BLaER1 treated with 17β-estradiol and CSF1 and Interleukin-3, amounts not matched to agents 10 nM and 100 nM (cell line): ENCODE data around the gene HDGF.
A peak's percentile ranks its signal among the peaks of the same experiment; 100 is the strongest.
"Not testable (repeated sequence)": the region's sequence is repeated elsewhere in the genome, so short reads cannot be mapped to it uniquely, and the experiment has no call there.

ENCODE experiments used
- H3K27ac ChIP-seq, 11 experiments: shearing (Covaris generic); formaldehyde crosslinking; 2 replicates each; pipeline ENCODE4 v1.8.1; 2022
- H3K27me3 ChIP-seq, 11 experiments: shearing (Covaris generic); formaldehyde crosslinking; 2 replicates each; pipeline ENCODE4 v1.8.1; 2022
- H3K36me3 ChIP-seq, 11 experiments: shearing (Covaris generic); formaldehyde crosslinking; 2 replicates each; pipeline ENCODE4 v1.8.1; 2022
- H3K4me1 ChIP-seq, 10 experiments: shearing (Covaris generic); formaldehyde crosslinking; 2 replicates each; pipeline ENCODE4 v1.8.1; 2022
- H3K4me2 ChIP-seq, 11 experiments: shearing (Covaris generic); formaldehyde crosslinking; 2 replicates each; pipeline ENCODE4 v1.8.1; 2022
- H3K4me3 ChIP-seq, 10 experiments: shearing (Covaris generic); formaldehyde crosslinking; 2 replicates each; pipeline ENCODE4 v1.8.1; 2022
- H3K9ac ChIP-seq, 11 experiments: shearing (Covaris generic); formaldehyde crosslinking; 2 replicates each; pipeline ENCODE4 v1.8.1; 2022
- H3K9me3 ChIP-seq, 11 experiments: shearing (Covaris generic); formaldehyde crosslinking; replicated peaks in 1 of 11; 2 replicates each; pipeline ENCODE4 v1.8.1; 2022
- H4K20me1 ChIP-seq, 11 experiments: shearing (Covaris generic); formaldehyde crosslinking; 2 replicates each; pipeline ENCODE4 v1.8.1; 2022
- Cebpa-rat ChIP-seq, 11 experiments: shearing (Covaris generic); IDR thresholded peaks; 2 replicates each; pipeline ENCODE4 v1.8.1; 2022

The HDGF gene

GRCh38 chr1:156760092-156760795, 8.8 kb upstream of the HDGF start:
- TF ChIP-seq Cebpa-rat (IDR thresholded peaks at IDR 0.05): no peak
- H4K20me1 ChIP-seq: no peaks in the 10 kb centered on the region
- no peaks in the 10 kb centered on the region for H3K27me3 ChIP-seq
- H3K4me1 ChIP-seq: peaks cover 2 to 15% (median 7%) of the 10 kb centered on the region in 10 experiments; a peak in 18 of 20 replicates
- H3K36me3 ChIP-seq: no peaks in the 10 kb centered on the region
- H3K27ac ChIP-seq: no peak overlapping the region
- no peak overlapping the region for H3K4me3 ChIP-seq
- peak overlapping the region in 3 of 11 experiments; percentile 9 to 19 (median 13); a peak in 1 of 22 replicates for H3K9ac ChIP-seq
- H3K9me3 ChIP-seq: no peaks in the 10 kb centered on the region
- no peak overlapping the region for H3K4me2 ChIP-seq

- H3K4me3 ChIP-seq, H3K27ac ChIP-seq, H4K20me1 ChIP-seq, H3K9ac ChIP-seq, H3K27me3 ChIP-seq, H3K4me2 ChIP-seq, H3K9me3 ChIP-seq, H3K36me3 ChIP-seq: not testable (repeated sequence)
- H3K4me1 ChIP-seq: peaks cover 25 to 41% (median 32%) of the 10 kb centered on the region in 10 experiments
Measured at GRCh38 chr1:156757572-156758253, 6.2 kb upstream of the HDGF start.

- Histone ChIP-seq H3K27ac (no peak overlapping the region), H3K4me2 (no peak overlapping the region), H3K36me3 (no peaks in the 10 kb centered on the region; a peak in 2 of 22 replicates), H3K27me3 (no peaks in the 10 kb centered on the region), H3K9ac (no peak overlapping the region), H3K4me3 (no peak overlapping the region), H3K4me1 (peaks cover 29 to 43% (median 35%) of the 10 kb centered on the region in 10 experiments), H3K9me3 (no peaks in the 10 kb centered on the region), H4K20me1 (no peaks in the 10 kb centered on the region)
- no peak for TF ChIP-seq Cebpa-rat (IDR thresholded peaks at IDR 0.05)
Measured at GRCh38 chr1:156756355-156756754, 4.9 kb upstream of the HDGF start.

- no peaks in the 10 kb centered on the region for H4K20me1 ChIP-seq
- H3K36me3 ChIP-seq: no peaks in the 10 kb centered on the region; a peak in 3 of 22 replicates
- no peak overlapping the region; a peak in 2 of 22 replicates for H3K9ac ChIP-seq
- no peaks in the 10 kb centered on the region for H3K27me3 ChIP-seq
- H3K4me3 ChIP-seq: no peak overlapping the region
- H3K27ac ChIP-seq: peak overlapping the region in 4 of 11 experiments; percentile 99 to 100 (median 100); a peak in 8 of 22 replicates
- no peaks in the 10 kb centered on the region for H3K9me3 ChIP-seq
- peaks cover 29 to 43% (median 35%) of the 10 kb centered on the region in 10 experiments for H3K4me1 ChIP-seq
- TF ChIP-seq Cebpa-rat (IDR thresholded peaks at IDR 0.05): no peak
- peak overlapping the region in 9 of 11 experiments; percentile 81 to 97 (median 87); a peak in 16 of 22 replicates for H3K4me2 ChIP-seq
Measured at GRCh38 chr1:156755527-156755950, 4.1 kb upstream of the HDGF start.

- Histone ChIP-seq H4K20me1 (no peaks in the 10 kb centered on the region), H3K4me2 (peak overlapping the region; percentile 81 to 97 (median 87)), H3K27ac (peak overlapping the region in 9 of 11 experiments; percentile 96 to 100 (median 99); a peak in 17 of 22 replicates), H3K36me3 (peaks cover 0 to 13% (median 7%) of the 10 kb centered on the region in 11 experiments; a peak in 10 of 22 replicates), H3K9me3 (no peaks in the 10 kb centered on the region), H3K27me3 (no peaks in the 10 kb centered on the region), H3K4me1 (peaks cover 30 to 39% (median 35%) of the 10 kb centered on the region in 10 experiments), H3K9ac (peak overlapping the region in 8 of 11 experiments; percentile 15 to 100 (median 99); a peak in 9 of 22 replicates), H3K4me3 (no peak overlapping the region; a peak in 1 of 20 replicates)
- TF ChIP-seq Cebpa-rat (IDR thresholded peaks at IDR 0.05): peak in 6 of 11 experiments; percentile 36 to 95 (median 72); a peak in 11 of 22 replicates
Measured at GRCh38 chr1:156754219-156754618, 2.7 kb upstream of the HDGF start.

- peak overlapping the region; percentile 93 to 100 (median 99); a peak in 21 of 22 replicates for H3K9ac ChIP-seq
- peaks cover 0 to 20% (median 10%) of the 10 kb centered on the region in 11 experiments; a peak in 10 of 22 replicates for H3K36me3 ChIP-seq
- peaks cover 39 to 48% (median 42%) of the 10 kb centered on the region in 10 experiments for H3K4me1 ChIP-seq
- no peaks in the 10 kb centered on the region for H3K9me3 ChIP-seq
- H3K27me3 ChIP-seq: no peaks in the 10 kb centered on the region
- H4K20me1 ChIP-seq: peaks cover 0 to 9% (median 0%) of the 10 kb centered on the region in 11 experiments; a peak in 5 of 22 replicates
- peak overlapping the region; percentile 87 to 99 (median 98) for H3K4me3 ChIP-seq
- peak in 6 of 11 experiments; percentile 27 to 90 (median 62); a peak in 7 of 22 replicates for TF ChIP-seq Cebpa-rat (IDR thresholded peaks at IDR 0.05)
- peak overlapping the region in 10 of 11 experiments; percentile 79 to 100 (median 99); a peak in 19 of 22 replicates for H3K27ac ChIP-seq
- H3K4me2 ChIP-seq: peak overlapping the region; percentile 81 to 97 (median 87)
Measured at GRCh38 chr1:156752843-156753482, 1.5 kb upstream of the HDGF start.

- TF ChIP-seq Cebpa-rat (IDR thresholded peaks at IDR 0.05): no peak
- peak overlapping the region; percentile 79 to 100 (median 99) for H3K27ac ChIP-seq
- H3K4me1 ChIP-seq: peaks cover 45 to 57% (median 51%) of the 10 kb centered on the region in 10 experiments
- peaks cover 0 to 19% (median under 1%) of the 10 kb centered on the region in 11 experiments; a peak in 15 of 22 replicates for H4K20me1 ChIP-seq
- no peaks in the 10 kb centered on the region for H3K27me3 ChIP-seq
- H3K9ac ChIP-seq: peak overlapping the region; percentile 95 to 100 (median 99)
- peak overlapping the region; percentile 87 to 99 (median 98) for H3K4me3 ChIP-seq
- peaks cover 0 to 23% (median 10%) of the 10 kb centered on the region in 11 experiments; a peak in 10 of 22 replicates for H3K36me3 ChIP-seq
- peak overlapping the region; percentile 81 to 97 (median 87) for H3K4me2 ChIP-seq
- no peaks in the 10 kb centered on the region for H3K9me3 ChIP-seq
Measured at GRCh38 chr1:156751757-156752481, 444 bp upstream of the HDGF start.
